Measurements from ENCODE around the gene USP40. TPM values are rescaled to one million over a fixed set of nuclear protein-coding genes. Genes with fewer than 3 reads are reported as not detected.

USP40 gene
- total RNA-seq, 3 donors from 2014 or later (not counting 1 experiment from before 2014, with no cell fraction given) = 17.4 to 20.6 (median 19.4) TPM

- TF ChIP-seq CTCF (IDR thresholded peaks at IDR 0.05) = no peak
- Histone ChIP-seq H3K9me3 (ENCODE audit: control insufficient read depth, insufficient read depth, low read length) (no peaks in the 10 kb centered on the region), H3K27me3 (ENCODE audit: control insufficient read depth, insufficient read depth, low read length) (no peaks in the 10 kb centered on the region), H3K27ac (ENCODE audit: low read length) (no peak overlapping the region), H3K4me1 (ENCODE audit: control insufficient read depth, insufficient read depth, low read length) (no peaks in the 10 kb centered on the region), H3K4me3 (ENCODE audit: low read length) (no peak overlapping the region), H3K36me3 (ENCODE audit: control insufficient read depth, insufficient read depth, low read length) (no peaks in the 10 kb centered on the region)
- no peak overlapping the region for H3K27ac Mint-ChIP-seq
- 95% methylated on average over 4 of the region's 4 CpGs for WGBS (ENCODE audit: insufficient coverage)
- no peaks in the 10 kb centered on the region for H3K4me1 Mint-ChIP-seq
- DNase-seq = no peak
- no peaks in the 10 kb centered on the region for H3K36me3 Mint-ChIP-seq
- peaks cover 22 to 30% of the 10 kb centered on the region in 2 donors for H3K27me3 Mint-ChIP-seq (ENCODE audit: low read depth in 2 of 2)
- intact Hi-C loops (cut with micrococcal nuclease) = no loop called here
- no peaks in the 10 kb centered on the region for H3K9me3 Mint-ChIP-seq
- ATAC-seq = no peak
- no peak overlapping the region for H3K4me3 Mint-ChIP-seq
Observed at GRCh38 chr2:233572468-233572867, 5.9 kb upstream of the USP40 start.

GRCh38 chr2:233571462-233571861 is 4.9 kb upstream of the USP40 start:
- WGBS (ENCODE audit: insufficient coverage) = 100% methylated on average over 1 of the region's 2 CpGs
- DNase-seq (no peak), ATAC-seq (no peak)
- H3K4me3 Mint-ChIP-seq = no peak overlapping the region
- Histone ChIP-seq H3K4me1 (ENCODE audit: control insufficient read depth, insufficient read depth, low read length) (no peaks in the 10 kb centered on the region), H3K27me3 (ENCODE audit: control insufficient read depth, insufficient read depth, low read length) (no peaks in the 10 kb centered on the region), H3K36me3 (ENCODE audit: control insufficient read depth, insufficient read depth, low read length) (no peaks in the 10 kb centered on the region), H3K4me3 (ENCODE audit: low read length) (no peak overlapping the region), H3K27ac (ENCODE audit: low read length) (no peak overlapping the region), H3K9me3 (ENCODE audit: control insufficient read depth, insufficient read depth, low read length) (no peaks in the 10 kb centered on the region)
- TF ChIP-seq CTCF (IDR thresholded peaks at IDR 0.05) = no peak
- no peaks in the 10 kb centered on the region for H3K36me3 Mint-ChIP-seq
- no peaks in the 10 kb centered on the region for H3K9me3 Mint-ChIP-seq
- no peaks in the 10 kb centered on the region for H3K4me1 Mint-ChIP-seq
- no peak overlapping the region for H3K27ac Mint-ChIP-seq
- peaks cover 17 to 30% of the 10 kb centered on the region in 2 donors for H3K27me3 Mint-ChIP-seq (ENCODE audit: low read depth in 2 of 2)
- intact Hi-C loops (cut with micrococcal nuclease) = no loop called here

GRCh38 chr2:233571001-233571400 is 4.4 kb upstream of the USP40 start:
- Mint-ChIP-seq H3K9me3 (no peaks in the 10 kb centered on the region), H3K27ac (no peak overlapping the region), H3K4me3 (no peak overlapping the region), H3K4me1 (peaks cover 0 to under 1% of the 10 kb centered on the region in 2 donors), H3K27me3 (ENCODE audit: low read depth in 2 of 2) (peaks cover 17 to 30% of the 10 kb centered on the region in 2 donors), H3K36me3 (no peaks in the 10 kb centered on the region)
- H3K9me3 ChIP-seq (ENCODE audit: control insufficient read depth, insufficient read depth, low read length) = no peaks in the 10 kb centered on the region
- no peak for DNase-seq
- no peak overlapping the region for H3K27ac ChIP-seq (ENCODE audit: low read length)
- intact Hi-C loops (cut with micrococcal nuclease) = no loop called here
- no CpG with 5 or more reads among the region's 1 CpG for WGBS (ENCODE audit: insufficient coverage)
- no peak for TF ChIP-seq CTCF (IDR thresholded peaks at IDR 0.05)
- H3K27me3 ChIP-seq (ENCODE audit: control insufficient read depth, insufficient read depth, low read length) = no peaks in the 10 kb centered on the region
- H3K36me3 ChIP-seq (ENCODE audit: control insufficient read depth, insufficient read depth, low read length) = no peaks in the 10 kb centered on the region
- no peaks in the 10 kb centered on the region for H3K4me1 ChIP-seq (ENCODE audit: control insufficient read depth, insufficient read depth, low read length)
- no peak overlapping the region for H3K4me3 ChIP-seq (ENCODE audit: low read length)
- no peak for ATAC-seq

GRCh38 chr2:233565685-233566140 is 869 bp downstream of the USP40 start:
- H3K36me3 ChIP-seq (ENCODE audit: control insufficient read depth, insufficient read depth, low read length) = no peaks in the 10 kb centered on the region
- H3K4me1 ChIP-seq (ENCODE audit: control insufficient read depth, insufficient read depth, low read length) = peaks cover 3% of the 10 kb centered on the region
- Mint-ChIP-seq H3K27me3 (ENCODE audit: low read depth in 2 of 2) (peaks cover 12% of the 10 kb centered on the region in 2 donors), H3K36me3 (no peaks in the 10 kb centered on the region), H3K9me3 (no peaks in the 10 kb centered on the region), H3K4me3 (peak overlapping the region; percentile 96), H3K4me1 (peaks cover 9 to 17% of the 10 kb centered on the region in 2 donors), H3K27ac (peak overlapping the region; percentile 86 to 96)
- WGBS (ENCODE audit: insufficient coverage) = 4% methylated on average over 4 of the region's 6 CpGs
- no peaks in the 10 kb centered on the region for H3K27me3 ChIP-seq (ENCODE audit: control insufficient read depth, insufficient read depth, low read length)
- H3K4me3 ChIP-seq (ENCODE audit: low read length) = peak overlapping the region; percentile 99
- intact Hi-C loops (cut with micrococcal nuclease) = no loop called here
- peak in 2 of 3 donors; percentile 5 to 15 for ATAC-seq
- no peaks in the 10 kb centered on the region for H3K9me3 ChIP-seq (ENCODE audit: control insufficient read depth, insufficient read depth, low read length)
- TF ChIP-seq CTCF (IDR thresholded peaks at IDR 0.05) = no peak
- DNase-seq = no peak
- H3K27ac ChIP-seq (ENCODE audit: low read length) = peak overlapping the region; percentile 93

Data from natural killer cell (primary cell).